ENCODE results near the gene ST8SIA1.

The ST8SIA1 gene

DNA sequence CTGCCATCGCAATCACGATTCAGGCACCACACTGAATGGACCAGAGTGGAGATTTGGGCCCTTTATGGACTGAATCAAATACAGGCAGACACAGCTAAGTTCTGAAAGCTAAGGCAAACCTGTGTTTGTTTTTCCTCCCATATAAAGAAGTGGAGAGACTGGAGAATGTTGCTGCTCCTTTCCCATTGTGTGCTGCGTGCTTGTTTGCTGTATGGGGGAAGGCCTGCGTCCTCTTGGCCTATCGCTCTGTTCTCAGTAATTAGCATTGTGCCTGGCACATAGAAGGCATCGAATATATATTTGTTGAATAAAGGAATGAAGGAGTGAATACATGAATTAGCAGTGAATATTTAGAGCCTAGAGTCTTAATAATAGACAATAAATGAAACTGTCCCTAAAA, 12.4 kb downstream of the ST8SIA1 start:
- Histone ChIP-seq H3K27ac (ENCODE audit: extremely low read depth, low read depth, low read length) (no peak overlapping the region), H3K4me3 (ENCODE audit: low read depth, low read length) (no peak overlapping the region), H3K36me3 (ENCODE audit: control insufficient read depth in 2 of 2, insufficient read depth in 1 of 2, low read length in 2 of 2) (no peaks in the 10 kb centered on the region), H3K9me3 (ENCODE audit: control insufficient read depth, insufficient read depth, low read depth, low read length) (no peaks in the 10 kb centered on the region), H3K4me1 (ENCODE audit: control insufficient read depth, insufficient read depth, low read length) (no peaks in the 10 kb centered on the region)
- POLR2A ChIA-PET = no interaction called here
- no peak for TF ChIP-seq ZNF561 (tag by site-specific recombination; IDR thresholded peaks at IDR 0.05; ENCODE audit: borderline replicate concordance)
- TF ChIP-seq ZFP37 (tag by site-specific recombination; IDR thresholded peaks at IDR 0.05) = no peak
- no peak for TF ChIP-seq TRIM28 (IDR thresholded peaks at IDR 0.05; ENCODE audit: borderline replicate concordance, low read length)
- TF ChIP-seq ZNF114 (tag by site-specific recombination; IDR thresholded peaks at IDR 0.05) = no peak
- no peak for TF ChIP-seq ZNF214 (tag by site-specific recombination; IDR thresholded peaks at IDR 0.05; ENCODE audit: borderline replicate concordance)
- TF ChIP-seq ZFP69B (tag by site-specific recombination; IDR thresholded peaks at IDR 0.05) = no peak
- no peak for TF ChIP-seq HOXD13 (CRISPR knock-in tag; IDR thresholded peaks at IDR 0.05; ENCODE audit: borderline replicate concordance)
- TF ChIP-seq ZNF221 (tag by site-specific recombination; IDR thresholded peaks at IDR 0.05; ENCODE audit: borderline replicate concordance) = no peak
- no peak for TF ChIP-seq YY1 (tag by site-specific recombination; IDR thresholded peaks at IDR 0.05)
- no peak for TF ChIP-seq ZNF23 (tag by site-specific recombination; IDR thresholded peaks at IDR 0.05; ENCODE audit: borderline replicate concordance)
- TF ChIP-seq SP7 (tag by site-specific recombination; IDR thresholded peaks at IDR 0.05) = no peak
- TF ChIP-seq ZSCAN18 (tag by site-specific recombination; IDR thresholded peaks at IDR 0.05) = no peak
- no peak for TF ChIP-seq ZNF585B (tag by site-specific recombination; IDR thresholded peaks at IDR 0.05)
- TF ChIP-seq, protein P1, sequence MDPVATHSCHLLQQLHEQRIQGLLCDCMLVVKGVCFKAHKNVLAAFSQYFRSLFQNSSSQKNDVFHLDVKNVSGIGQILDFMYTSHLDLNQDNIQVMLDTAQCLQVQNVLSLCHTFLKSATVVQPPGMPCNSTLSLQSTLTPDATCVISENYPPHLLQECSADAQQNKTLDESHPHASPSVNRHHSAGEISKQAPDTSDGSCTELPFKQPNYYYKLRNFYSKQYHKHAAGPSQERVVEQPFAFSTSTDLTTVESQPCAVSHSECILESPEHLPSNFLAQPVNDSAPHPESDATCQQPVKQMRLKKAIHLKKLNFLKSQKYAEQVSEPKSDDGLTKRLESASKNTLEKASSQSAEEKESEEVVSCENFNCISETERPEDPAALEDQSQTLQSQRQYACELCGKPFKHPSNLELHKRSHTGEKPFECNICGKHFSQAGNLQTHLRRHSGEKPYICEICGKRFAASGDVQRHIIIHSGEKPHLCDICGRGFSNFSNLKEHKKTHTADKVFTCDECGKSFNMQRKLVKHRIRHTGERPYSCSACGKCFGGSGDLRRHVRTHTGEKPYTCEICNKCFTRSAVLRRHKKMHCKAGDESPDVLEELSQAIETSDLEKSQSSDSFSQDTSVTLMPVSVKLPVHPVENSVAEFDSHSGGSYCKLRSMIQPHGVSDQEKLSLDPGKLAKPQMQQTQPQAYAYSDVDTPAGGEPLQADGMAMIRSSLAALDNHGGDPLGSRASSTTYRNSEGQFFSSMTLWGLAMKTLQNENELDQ (tag by site-specific recombination; IDR thresholded peaks at IDR 0.05; ENCODE audit: low read depth) = no peak
- no peak for TF ChIP-seq ZNF266 (tag by site-specific recombination; IDR thresholded peaks at IDR 0.05; ENCODE audit: low read depth)
- TF ChIP-seq KLF1 (tag by site-specific recombination; IDR thresholded peaks at IDR 0.05) = no peak
- TF ChIP-seq ZNF202 (tag by site-specific recombination; IDR thresholded peaks at IDR 0.05; ENCODE audit: borderline replicate concordance) = no peak
- CTCF ChIA-PET = no interaction called here

GRCh38 chr12:22321638-22322037, 12.9 kb downstream of the ST8SIA1 start:
- Histone ChIP-seq H3K36me3 (ENCODE audit: control insufficient read depth in 2 of 2, insufficient read depth in 1 of 2, low read length in 2 of 2) (no peaks in the 10 kb centered on the region), H3K4me1 (ENCODE audit: control insufficient read depth, insufficient read depth, low read length) (no peaks in the 10 kb centered on the region), H3K27ac (ENCODE audit: extremely low read depth, low read depth, low read length) (no peak overlapping the region), H3K4me3 (ENCODE audit: low read depth, low read length) (no peak overlapping the region), H3K9me3 (ENCODE audit: control insufficient read depth, insufficient read depth, low read depth, low read length) (no peaks in the 10 kb centered on the region)
- ChIA-PET CTCF (no interaction called here), POLR2A (no interaction called here)
- TF ChIP-seq, protein P2, sequence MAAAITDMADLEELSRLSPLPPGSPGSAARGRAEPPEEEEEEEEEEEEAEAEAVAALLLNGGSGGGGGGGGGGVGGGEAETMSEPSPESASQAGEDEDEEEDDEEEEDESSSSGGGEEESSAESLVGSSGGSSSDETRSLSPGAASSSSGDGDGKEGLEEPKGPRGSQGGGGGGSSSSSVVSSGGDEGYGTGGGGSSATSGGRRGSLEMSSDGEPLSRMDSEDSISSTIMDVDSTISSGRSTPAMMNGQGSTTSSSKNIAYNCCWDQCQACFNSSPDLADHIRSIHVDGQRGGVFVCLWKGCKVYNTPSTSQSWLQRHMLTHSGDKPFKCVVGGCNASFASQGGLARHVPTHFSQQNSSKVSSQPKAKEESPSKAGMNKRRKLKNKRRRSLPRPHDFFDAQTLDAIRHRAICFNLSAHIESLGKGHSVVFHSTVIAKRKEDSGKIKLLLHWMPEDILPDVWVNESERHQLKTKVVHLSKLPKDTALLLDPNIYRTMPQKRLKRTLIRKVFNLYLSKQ (tag by site-specific recombination; IDR thresholded peaks at IDR 0.05; ENCODE audit: borderline replicate concordance) = no peak
- no peak for TF ChIP-seq BCL11B (tag by site-specific recombination; IDR thresholded peaks at IDR 0.05; ENCODE audit: low read depth)
- TF ChIP-seq ZNF214 (tag by site-specific recombination; IDR thresholded peaks at IDR 0.05; ENCODE audit: borderline replicate concordance) = no peak
- no peak for TF ChIP-seq ZNF626 (tag by site-specific recombination; IDR thresholded peaks at IDR 0.05)
- no peak for TF ChIP-seq ZNF623 (tag by site-specific recombination; IDR thresholded peaks at IDR 0.05)
- TF ChIP-seq ZNF423 (tag by site-specific recombination; IDR thresholded peaks at IDR 0.05) = no peak
- TF ChIP-seq, protein P3, sequence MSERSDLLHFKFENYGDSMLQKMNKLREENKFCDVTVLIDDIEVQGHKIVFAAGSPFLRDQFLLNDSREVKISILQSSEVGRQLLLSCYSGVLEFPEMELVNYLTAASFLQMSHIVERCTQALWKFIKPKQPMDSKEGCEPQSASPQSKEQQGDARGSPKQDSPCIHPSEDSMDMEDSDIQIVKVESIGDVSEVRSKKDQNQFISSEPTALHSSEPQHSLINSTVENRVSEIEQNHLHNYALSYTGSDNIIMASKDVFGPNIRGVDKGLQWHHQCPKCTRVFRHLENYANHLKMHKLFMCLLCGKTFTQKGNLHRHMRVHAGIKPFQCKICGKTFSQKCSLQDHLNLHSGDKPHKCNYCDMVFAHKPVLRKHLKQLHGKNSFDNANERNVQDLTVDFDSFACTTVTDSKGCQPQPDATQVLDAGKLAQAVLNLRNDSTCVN (tag by site-specific recombination; optimal IDR thresholded peaks at IDR 0.05) = no peak
- TF ChIP-seq ZNF529 (tag by site-specific recombination; IDR thresholded peaks at IDR 0.05; ENCODE audit: insufficient replicate concordance) = no peak
- no peak for TF ChIP-seq ZNF157 (tag by site-specific recombination; IDR thresholded peaks at IDR 0.05)
- no peak for TF ChIP-seq ZNF37A (tag by site-specific recombination; IDR thresholded peaks at IDR 0.05)
